ENCODE data around the gene MACROH2A2.

GRCh38 chr10:70155255-70155838, 102.7 kb downstream of the MACROH2A2 start:
- TF ChIP-seq CTCF (IDR thresholded peaks at IDR 0.05; ENCODE audit: control extremely low read depth in 1 of 3, insufficient read depth in 1 of 3, low read depth in 1 of 3, low read length in 3 of 3) = no peak
- no peak for TF ChIP-seq SIN3A (conservative IDR thresholded peaks at IDR 0.05 in 1 of 2, IDR thresholded peaks at IDR 0.05 in 1 of 2; ENCODE audit: low read depth in 1 of 2, low read length in 2 of 2)
- TF ChIP-seq RBBP5 (IDR thresholded peaks at IDR 0.05; ENCODE audit: borderline replicate concordance, low read depth, low read length) = no peak
- no peak for TF ChIP-seq POLR2AphosphoS5 (IDR thresholded peaks at IDR 0.05; ENCODE audit: low read depth, low read length)
- no peak for TF ChIP-seq HDAC6 (IDR thresholded peaks at IDR 0.05; ENCODE audit: low read depth, low read length)
